ENCODE measurements around the gene AVL9. TPM values are rescaled to one million over a fixed set of nuclear protein-coding genes. Genes with fewer than 3 reads are reported as not detected.
A peak's percentile ranks its signal among the peaks of the same experiment; 100 is the strongest.

AVL9 gene
- total and polyA plus RNA-seq, 2 of the 13 experiments (the other 11 are each of a cell fraction or from before 2014, with no cell fraction given), result 29.9 to 48.0 TPM

DNA sequence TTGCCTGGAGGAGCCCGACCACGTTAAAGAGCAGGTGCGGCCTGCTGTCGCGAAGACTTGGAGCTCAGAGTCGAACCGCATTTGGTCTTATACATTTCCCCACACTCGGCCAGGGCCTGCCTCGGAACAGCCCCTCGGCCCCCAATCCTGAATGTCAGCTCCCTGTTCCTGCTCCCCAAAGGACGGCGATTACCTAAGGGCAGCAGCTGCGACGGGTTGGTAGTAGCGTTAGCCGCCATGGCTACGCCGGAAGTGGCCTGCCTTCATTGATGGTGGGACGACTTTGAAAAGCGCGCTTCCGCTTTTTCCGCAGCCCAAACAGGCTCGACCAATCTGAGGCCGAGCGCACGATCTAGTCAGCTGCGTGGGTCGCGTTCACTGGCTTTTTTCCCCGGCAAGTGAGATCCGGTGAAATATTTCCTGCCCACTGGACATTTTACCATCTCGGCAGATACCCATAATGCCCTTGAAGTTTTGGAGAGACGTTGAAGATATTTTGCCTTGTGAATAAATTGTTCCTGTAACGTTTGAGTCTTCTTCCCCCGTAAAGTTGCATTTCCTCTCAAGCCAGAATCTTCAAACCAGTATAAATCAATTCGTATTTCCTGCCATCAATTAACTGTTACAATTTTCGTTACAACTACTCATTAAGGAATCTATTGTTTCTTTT is 5.0 kb upstream of the AVL9 start, which contains the start of gene LSM5 (continued):
- no peak for TF ChIP-seq ZNF780A (CRISPR knock-in tag; IDR thresholded peaks at IDR 0.05)
- TF ChIP-seq ZNF235 (CRISPR knock-in tag; IDR thresholded peaks at IDR 0.05; ENCODE audit: borderline replicate concordance), result peak; percentile 74; the same call in 1 of the 2 replicates
- no peak for TF ChIP-seq ATF7 (IDR thresholded peaks at IDR 0.05)
- TF ChIP-seq ATF7 (CRISPR knock-in tag; IDR thresholded peaks at IDR 0.05), result no peak
- TF ChIP-seq, protein P1, sequence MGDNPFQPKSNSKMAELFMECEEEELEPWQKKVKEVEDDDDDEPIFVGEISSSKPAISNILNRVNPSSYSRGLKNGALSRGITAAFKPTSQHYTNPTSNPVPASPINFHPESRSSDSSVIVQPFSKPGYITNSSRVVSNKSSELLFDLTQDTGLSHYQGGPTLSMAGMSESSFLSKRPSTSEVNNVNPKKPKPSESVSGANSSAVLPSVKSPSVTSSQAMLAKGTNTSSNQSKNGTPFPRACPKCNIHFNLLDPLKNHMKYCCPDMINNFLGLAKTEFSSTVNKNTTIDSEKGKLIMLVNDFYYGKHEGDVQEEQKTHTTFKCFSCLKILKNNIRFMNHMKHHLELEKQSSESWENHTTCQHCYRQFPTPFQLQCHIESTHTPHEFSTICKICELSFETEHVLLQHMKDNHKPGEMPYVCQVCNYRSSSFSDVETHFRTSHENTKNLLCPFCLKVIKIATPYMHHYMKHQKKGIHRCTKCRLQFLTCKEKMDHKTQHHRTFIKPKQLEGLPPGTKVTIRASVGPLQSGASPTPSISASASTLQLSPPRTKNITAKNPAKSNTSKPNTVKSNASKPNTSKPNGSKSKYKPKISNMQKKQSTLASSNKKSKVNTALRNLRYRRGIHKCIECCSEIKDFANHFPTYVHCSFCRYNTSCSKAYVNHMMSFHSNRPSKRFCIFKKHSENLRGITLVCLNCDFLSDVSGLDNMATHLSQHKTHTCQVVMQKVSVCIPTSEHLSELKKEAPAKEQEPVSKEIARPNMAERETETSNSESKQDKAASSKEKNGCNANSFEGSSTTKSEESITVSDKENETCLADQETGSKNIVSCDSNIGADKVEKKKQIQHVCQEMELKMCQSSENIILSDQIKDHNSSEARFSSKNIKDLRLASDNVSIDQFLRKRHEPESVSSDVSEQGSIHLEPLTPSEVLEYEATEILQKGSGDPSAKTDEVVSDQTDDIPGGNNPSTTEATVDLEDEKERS (CRISPR knock-in tag; IDR thresholded peaks at IDR 0.05), result peak; percentile 88; the same call in 1 of the 2 replicates
- TF ChIP-seq, protein P2, sequence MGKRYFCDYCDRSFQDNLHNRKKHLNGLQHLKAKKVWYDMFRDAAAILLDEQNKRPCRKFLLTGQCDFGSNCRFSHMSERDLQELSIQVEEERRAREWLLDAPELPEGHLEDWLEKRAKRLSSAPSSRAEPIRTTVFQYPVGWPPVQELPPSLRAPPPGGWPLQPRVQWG (CRISPR knock-in tag; IDR thresholded peaks at IDR 0.05; ENCODE audit: borderline replicate concordance, low read depth), result no peak
- TF ChIP-seq ZBTB8A (CRISPR knock-in tag; IDR thresholded peaks at IDR 0.05; ENCODE audit: borderline replicate concordance, low read depth), result no peak
- no peak; the same call in 1 of the 2 replicates for TF ChIP-seq NCOR1 (IDR thresholded peaks at IDR 0.05; ENCODE audit: borderline replicate concordance, low read length)
- peak; percentile 33; the same call in 1 of the 2 replicates for TF ChIP-seq ZNF569 (CRISPR knock-in tag; IDR thresholded peaks at IDR 0.05; ENCODE audit: borderline replicate concordance)
- TF ChIP-seq PHB2 (IDR thresholded peaks at IDR 0.05; ENCODE audit: partially characterized antibody), result no peak
- TF ChIP-seq ZNF354B (CRISPR knock-in tag; IDR thresholded peaks at IDR 0.05), result no peak
- TF ChIP-seq ZNF570 (CRISPR knock-in tag; IDR thresholded peaks at IDR 0.05; ENCODE audit: borderline replicate concordance), result no peak
- no peak for TF ChIP-seq IKZF1 (IDR thresholded peaks at IDR 0.05)
- TF ChIP-seq ZNF333 (CRISPR knock-in tag; IDR thresholded peaks at IDR 0.05; ENCODE audit: borderline replicate concordance), result peak; percentile 87; the same call in 1 of the 2 replicates
- TF ChIP-seq RARG (CRISPR knock-in tag; IDR thresholded peaks at IDR 0.05; ENCODE audit: low read depth), result no peak
- TF ChIP-seq WIZ (CRISPR knock-in tag; IDR thresholded peaks at IDR 0.05), result peak; percentile 94; the same call in 1 of the 2 replicates
- peak; percentile 93 for TF ChIP-seq IRF2 (CRISPR knock-in tag; IDR thresholded peaks at IDR 0.05)
- no peak for TF ChIP-seq MBNL3 (CRISPR knock-in tag; conservative IDR thresholded peaks at IDR 0.05)
- no peak for TF ChIP-seq ZNF10 (CRISPR knock-in tag; IDR thresholded peaks at IDR 0.05; ENCODE audit: borderline replicate concordance, low read depth)
- TF ChIP-seq, protein P3, sequence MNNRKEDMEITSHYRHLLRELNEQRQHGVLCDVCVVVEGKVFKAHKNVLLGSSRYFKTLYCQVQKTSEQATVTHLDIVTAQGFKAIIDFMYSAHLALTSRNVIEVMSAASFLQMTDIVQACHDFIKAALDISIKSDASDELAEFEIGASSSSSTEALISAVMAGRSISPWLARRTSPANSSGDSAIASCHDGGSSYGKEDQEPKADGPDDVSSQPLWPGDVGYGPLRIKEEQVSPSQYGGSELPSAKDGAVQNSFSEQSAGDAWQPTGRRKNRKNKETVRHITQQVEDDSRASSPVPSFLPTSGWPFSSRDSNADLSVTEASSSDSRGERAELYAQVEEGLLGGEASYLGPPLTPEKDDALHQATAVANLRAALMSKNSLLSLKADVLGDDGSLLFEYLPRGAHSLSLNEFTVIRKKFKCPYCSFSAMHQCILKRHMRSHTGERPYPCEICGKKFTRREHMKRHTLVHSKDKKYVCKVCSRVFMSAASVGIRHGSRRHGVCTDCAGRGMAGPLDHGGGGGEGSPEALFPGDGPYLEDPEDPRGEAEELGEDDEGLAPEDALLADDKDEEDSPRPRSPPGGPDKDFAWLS (CRISPR knock-in tag; IDR thresholded peaks at IDR 0.05; ENCODE audit: borderline replicate concordance), result 0 out of 2 replicates have a peak, but pooled peaks have one; percentile 51
- TF ChIP-seq PHF5A (CRISPR knock-in tag; IDR thresholded peaks at IDR 0.05; ENCODE audit: low read depth, unreplicated experiment), result peak; percentile 84
- TF ChIP-seq ZNF326 (CRISPR knock-in tag; IDR thresholded peaks at IDR 0.05; ENCODE audit: borderline replicate concordance), result peak; percentile 76; the same call in 1 of the 2 replicates
- 0 out of 2 replicates have a peak, but pooled peaks have one; percentile 30 for TF ChIP-seq TMF1 (CRISPR knock-in tag; IDR thresholded peaks at IDR 0.05; ENCODE audit: low read depth)
- peak; percentile 59 for TF ChIP-seq ZNF367 (CRISPR knock-in tag; IDR thresholded peaks at IDR 0.05; ENCODE audit: borderline replicate concordance)
- peak; percentile 96; the same call in 1 of the 2 replicates for TF ChIP-seq NFKB2 (CRISPR knock-in tag; IDR thresholded peaks at IDR 0.05; ENCODE audit: borderline replicate concordance)
- no peak for TF ChIP-seq SSRP1 (CRISPR knock-in tag; IDR thresholded peaks at IDR 0.05)

Measured in HepG2 (cell line).